Right lobe of liver (tissue), 4 donors: ENCODE measurements around the gene FSTL4.

ENCODE experiments used
- POLR2A ChIP-seq: fragments of 450-650 bp; IDR thresholded peaks from one replicate; pipeline ENCODE4 v1.6.1; 2017; ENCODE audit warnings: antibody characterized with exemption, mild to moderate bottlenecking
- TF ChIP-seq, protein P1 (sequence below), 4 donors: fragments of 200-600 bp in 3 of 4; fragments of 450-650 bp in 1 of 4; IDR thresholded peaks; one replicate each; pipeline versions ENCODE4 v1.5.1 to v1.8.0; 2016 to 2022; ENCODE audit warnings: antibody characterized with exemption in 4 of 4, mild to moderate bottlenecking in 2 of 4
- donor health status: DM: no; HTN: no; CAD: no.
- donor health status: DM: no; HTN: no; CAD: no.
- donor health status: DM: no; HTN: yes; CAD: no.

DNA sequence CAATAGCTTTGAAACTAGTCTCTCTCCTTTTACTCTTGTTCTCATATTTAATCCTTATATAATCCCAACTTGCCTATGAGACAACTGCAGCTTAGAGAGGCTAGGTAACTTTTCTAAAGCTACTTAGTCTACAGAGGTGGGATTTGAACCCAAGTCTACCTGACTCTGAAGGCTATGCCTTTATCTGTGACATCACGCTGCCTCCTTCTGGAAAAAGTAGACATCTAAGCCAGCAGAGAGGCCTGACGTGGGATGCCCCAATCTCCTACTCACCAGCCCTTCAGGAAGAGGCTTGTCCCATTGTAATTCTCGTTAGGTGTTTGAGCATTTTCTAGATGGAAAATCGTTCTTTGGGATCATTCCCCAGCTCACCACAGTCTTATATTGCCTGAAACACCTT, 393.0 kb downstream of the FSTL4 start:
- TF ChIP-seq, protein P1, sequence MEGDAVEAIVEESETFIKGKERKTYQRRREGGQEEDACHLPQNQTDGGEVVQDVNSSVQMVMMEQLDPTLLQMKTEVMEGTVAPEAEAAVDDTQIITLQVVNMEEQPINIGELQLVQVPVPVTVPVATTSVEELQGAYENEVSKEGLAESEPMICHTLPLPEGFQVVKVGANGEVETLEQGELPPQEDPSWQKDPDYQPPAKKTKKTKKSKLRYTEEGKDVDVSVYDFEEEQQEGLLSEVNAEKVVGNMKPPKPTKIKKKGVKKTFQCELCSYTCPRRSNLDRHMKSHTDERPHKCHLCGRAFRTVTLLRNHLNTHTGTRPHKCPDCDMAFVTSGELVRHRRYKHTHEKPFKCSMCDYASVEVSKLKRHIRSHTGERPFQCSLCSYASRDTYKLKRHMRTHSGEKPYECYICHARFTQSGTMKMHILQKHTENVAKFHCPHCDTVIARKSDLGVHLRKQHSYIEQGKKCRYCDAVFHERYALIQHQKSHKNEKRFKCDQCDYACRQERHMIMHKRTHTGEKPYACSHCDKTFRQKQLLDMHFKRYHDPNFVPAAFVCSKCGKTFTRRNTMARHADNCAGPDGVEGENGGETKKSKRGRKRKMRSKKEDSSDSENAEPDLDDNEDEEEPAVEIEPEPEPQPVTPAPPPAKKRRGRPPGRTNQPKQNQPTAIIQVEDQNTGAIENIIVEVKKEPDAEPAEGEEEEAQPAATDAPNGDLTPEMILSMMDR (IDR thresholded peaks at IDR 0.05), result no peak
- TF ChIP-seq POLR2A, result no peak
